HG03045 (cell line): ENCODE measurements around the gene GPR132.
"Not testable (repeated sequence)": the region's sequence is repeated elsewhere in the genome, so short reads cannot be mapped to it uniquely, and the experiment has no call there.

Experiments used
- ATAC-seq: cut with Tn5 transposase; IDR thresholded peaks from one replicate; pipeline ENCODE4 v1.9.1; 2021; ENCODE audit warnings: mild to moderate bottlenecking, moderate library complexity; ENCODE audit not compliant: unreplicated experiment

GPR132 gene

GRCh38 chr14:105091517-105092170 lies 26.4 kb upstream of the GPR132 start:
- no peak for ATAC-seq

GRCh38 chr14:105091054-105091516 lies 25.9 kb upstream of the GPR132 start:
- no peak for ATAC-seq

- ATAC-seq: no peak
Observed at GRCh38 chr14:105090493-105091053, 25.3 kb upstream of the GPR132 start.

- ATAC-seq: no peak
Observed at GRCh38 chr14:105089746-105090492, 24.7 kb upstream of the GPR132 start.

- ATAC-seq: no peak
Observed at GRCh38 chr14:105088812-105089745, 23.8 kb upstream of the GPR132 start.

GRCh38 chr14:105087963-105088811 lies 23.0 kb upstream of the GPR132 start:
- no peak for ATAC-seq

- peak; percentile 14 for ATAC-seq
Observed at GRCh38 chr14:105087308-105087962, 22.2 kb upstream of the GPR132 start.

GRCh38 chr14:105086833-105087307 lies 21.6 kb upstream of the GPR132 start:
- peak; percentile 74 for ATAC-seq

- no peak for ATAC-seq
Observed at GRCh38 chr14:105085766-105086165, 20.5 kb upstream of the GPR132 start.

- no peak for ATAC-seq
Observed at GRCh38 chr14:105084741-105085571, 19.7 kb upstream of the GPR132 start.

GRCh38 chr14:105083926-105084685 lies 18.9 kb upstream of the GPR132 start:
- ATAC-seq: no peak

GRCh38 chr14:105082703-105083102 lies 17.5 kb upstream of the GPR132 start:
- no peak for ATAC-seq

GRCh38 chr14:105081473-105081872 lies 16.2 kb upstream of the GPR132 start:
- ATAC-seq: not testable (repeated sequence)

- ATAC-seq: no peak
Observed at GRCh38 chr14:105080161-105080560, 14.9 kb upstream of the GPR132 start.

- no peak for ATAC-seq
Observed at GRCh38 chr14:105078294-105078693, 13.1 kb upstream of the GPR132 start.

GRCh38 chr14:105077649-105077995 lies 12.4 kb upstream of the GPR132 start:
- no peak for ATAC-seq

GRCh38 chr14:105076805-105077648 lies 11.8 kb upstream of the GPR132 start:
- ATAC-seq: no peak
